Measurements from ENCODE around the gene SPATA18. TPM values are rescaled to one million over a fixed set of nuclear protein-coding genes. Genes with fewer than 3 reads are reported as not detected.

The SPATA18 gene
- polyA plus RNA-seq, 1 donor (not counting 4 experiments of a cell fraction or from before 2014, with no cell fraction given), result 5.6 TPM

DNA sequence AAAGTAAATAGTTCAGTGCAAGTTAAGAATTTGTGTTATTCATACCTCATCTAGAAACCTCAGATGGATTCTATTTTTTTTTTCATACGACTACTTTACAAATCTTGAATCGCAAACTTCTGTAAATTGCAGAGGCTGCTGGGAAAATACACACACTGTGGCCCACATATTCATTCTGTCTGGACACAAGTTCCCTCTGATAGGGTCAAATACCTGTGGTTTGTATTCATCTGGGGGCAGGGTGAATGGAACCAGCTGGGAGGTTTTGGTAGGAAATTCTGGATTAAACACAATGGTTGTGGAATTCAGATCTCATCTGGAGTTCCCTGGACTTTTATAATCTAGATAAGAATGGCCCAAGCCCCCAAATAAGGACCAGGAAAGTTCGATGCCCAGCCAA lies 56.2 kb downstream of the SPATA18 start:
- Histone ChIP-seq H3K27ac (ENCODE audit: control insufficient read depth, insufficient read depth, low read length) (no peak overlapping the region), H3K27me3 (ENCODE audit: control insufficient read depth, extremely low read depth, insufficient read depth, low read length) (no peaks in the 10 kb centered on the region), H3K4me1 (ENCODE audit: control insufficient read depth, extremely low read depth, insufficient read depth, low read length) (peaks cover 3% of the 10 kb centered on the region), H3K36me3 (ENCODE audit: control insufficient read depth in 2 of 2, extremely low read depth in 1 of 2, insufficient read depth in 2 of 2, low read length in 2 of 2) (no peaks in the 10 kb centered on the region), H3K9me1 (ENCODE audit: control insufficient read depth, extremely low read depth, insufficient read depth, low read length) (no peaks in the 10 kb centered on the region), H3K4me3 (ENCODE audit: control insufficient read depth in 2 of 3, extremely low read depth in 1 of 3, insufficient read depth in 2 of 3, low read depth in 1 of 3, low read length in 3 of 3) (no peak overlapping the region), H3K79me2 (ENCODE audit: control insufficient read depth, insufficient read depth, low read length) (no peaks in the 10 kb centered on the region), H3K9me3 (ENCODE audit: control insufficient read depth, low read depth, low read length) (no peaks in the 10 kb centered on the region), H3K4me2 (ENCODE audit: control insufficient read depth, extremely low read depth, insufficient read depth, low read depth, low read length) (no peak overlapping the region), H4K20me1 (ENCODE audit: control insufficient read depth, extremely low read depth, insufficient read depth, low read length) (no peaks in the 10 kb centered on the region), H3K9ac (ENCODE audit: control insufficient read depth, extremely low read depth, insufficient read depth, low read length) (no peak overlapping the region), H2AFZ (ENCODE audit: control insufficient read depth, low read length) (no peak overlapping the region)
- DNase-seq (ENCODE audit: low read depth, low spot score) (no peak), FAIRE-seq (no peak)
- dilution Hi-C loops (cut with MboI; ENCODE audit: extremely low pct_ligation_motif_present, low sequenced_read_pairs), result no loop called here
- TF ChIP-seq CTCF (optimal IDR thresholded peaks at IDR 0.05 in 1 of 3, IDR thresholded peaks at IDR 0.05 in 1 of 3, conservative IDR thresholded peaks at IDR 0.05 in 1 of 3; ENCODE audit: extremely low read depth in 1 of 3, insufficient read depth in 2 of 3, low read length in 3 of 3) (no peak), EZH2 (IDR thresholded peaks at IDR 0.05; ENCODE audit: low read length) (no peak)

DNA sequence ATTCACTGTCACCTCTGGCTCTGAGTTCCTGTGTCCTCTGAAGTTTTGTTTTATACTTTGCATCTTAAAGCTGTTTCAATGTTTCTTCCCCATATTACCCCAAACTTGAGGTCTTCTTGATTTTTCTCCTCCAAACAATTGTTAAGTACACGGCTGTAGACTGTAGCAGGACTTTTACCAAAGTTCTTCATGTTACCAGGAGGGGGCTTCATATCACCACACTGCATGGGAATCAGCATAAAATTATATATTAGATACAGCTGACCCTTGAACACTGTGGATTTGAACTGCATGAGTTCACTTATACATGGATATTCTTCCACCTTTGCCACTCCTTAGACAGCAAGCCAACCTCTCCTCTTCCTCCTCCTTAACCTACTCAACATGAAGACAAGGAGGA lies 56.6 kb downstream of the SPATA18 start:
- no peaks in the 10 kb centered on the region for H3K27me3 ChIP-seq (ENCODE audit: control insufficient read depth, extremely low read depth, insufficient read depth, low read length)
- H3K9me1 ChIP-seq (ENCODE audit: control insufficient read depth, extremely low read depth, insufficient read depth, low read length), result no peaks in the 10 kb centered on the region
- dilution Hi-C loops (cut with MboI; ENCODE audit: extremely low pct_ligation_motif_present, low sequenced_read_pairs), result no loop called here
- H3K4me1 ChIP-seq (ENCODE audit: control insufficient read depth, extremely low read depth, insufficient read depth, low read length), result peaks cover 3% of the 10 kb centered on the region
- no peak overlapping the region for H3K4me3 ChIP-seq (ENCODE audit: control insufficient read depth in 2 of 3, extremely low read depth in 1 of 3, insufficient read depth in 2 of 3, low read depth in 1 of 3, low read length in 3 of 3)
- no peaks in the 10 kb centered on the region for H4K20me1 ChIP-seq (ENCODE audit: control insufficient read depth, extremely low read depth, insufficient read depth, low read length)
- no peak overlapping the region for H3K9ac ChIP-seq (ENCODE audit: control insufficient read depth, extremely low read depth, insufficient read depth, low read length)
- H3K79me2 ChIP-seq (ENCODE audit: control insufficient read depth, insufficient read depth, low read length), result no peaks in the 10 kb centered on the region
- no peak overlapping the region for H3K4me2 ChIP-seq (ENCODE audit: control insufficient read depth, extremely low read depth, insufficient read depth, low read depth, low read length)
- no peak overlapping the region for H2AFZ ChIP-seq (ENCODE audit: control insufficient read depth, low read length)
- no peaks in the 10 kb centered on the region for H3K9me3 ChIP-seq (ENCODE audit: control insufficient read depth, low read depth, low read length)
- H3K27ac ChIP-seq (ENCODE audit: control insufficient read depth, insufficient read depth, low read length), result no peak overlapping the region
- TF ChIP-seq CTCF (optimal IDR thresholded peaks at IDR 0.05 in 1 of 3, IDR thresholded peaks at IDR 0.05 in 1 of 3, conservative IDR thresholded peaks at IDR 0.05 in 1 of 3; ENCODE audit: extremely low read depth in 1 of 3, insufficient read depth in 2 of 3, low read length in 3 of 3) (no peak), EZH2 (IDR thresholded peaks at IDR 0.05; ENCODE audit: low read length) (no peak)
- FAIRE-seq (no peak), DNase-seq (ENCODE audit: low read depth, low spot score) (no peak)
- H3K36me3 ChIP-seq (ENCODE audit: control insufficient read depth in 2 of 2, extremely low read depth in 1 of 2, insufficient read depth in 2 of 2, low read length in 2 of 2), result no peaks in the 10 kb centered on the region

Data from keratinocyte (primary cell).